HG03469 (cell line): ENCODE measurements around the gene HNRNPUL1.
"Not testable (repeated sequence)": the region's sequence is repeated elsewhere in the genome, so short reads cannot be mapped to it uniquely, and the experiment has no call there.

Experiments
- ATAC-seq: cut with Tn5 transposase; IDR thresholded peaks from one replicate; pipeline ENCODE4 v1.9.1; 2021; ENCODE audit warnings: mild to moderate bottlenecking, moderate library complexity, moderate number of reproducible peaks; ENCODE audit not compliant: unreplicated experiment

The HNRNPUL1 gene

GRCh38 chr19:41273076-41273475 lies 8.9 kb downstream of the HNRNPUL1 start:
- no peak for ATAC-seq

- no peak for ATAC-seq
Observed at GRCh38 chr19:41274802-41275201, 10.6 kb downstream of the HNRNPUL1 start.

- no peak for ATAC-seq
Observed at GRCh38 chr19:41276231-41276630, 12.1 kb downstream of the HNRNPUL1 start.

- ATAC-seq: no peak
Observed at GRCh38 chr19:41278478-41278877, 14.3 kb downstream of the HNRNPUL1 start.

GRCh38 chr19:41288673-41289530 lies 24.7 kb downstream of the HNRNPUL1 start:
- ATAC-seq: no peak

- not testable (repeated sequence) for ATAC-seq
Observed at GRCh38 chr19:41289814-41290213, 25.6 kb downstream of the HNRNPUL1 start.

- no peak for ATAC-seq
Observed at GRCh38 chr19:41294393-41294792, 30.2 kb downstream of the HNRNPUL1 start.

GRCh38 chr19:41295499-41295898 lies 31.3 kb downstream of the HNRNPUL1 start:
- no peak for ATAC-seq

GRCh38 chr19:41296433-41296871 lies 32.3 kb downstream of the HNRNPUL1 start:
- no peak for ATAC-seq

GRCh38 chr19:41297628-41298347 lies 33.6 kb downstream of the HNRNPUL1 start:
- ATAC-seq: peak; percentile 56

GRCh38 chr19:41298348-41298964 lies 34.3 kb downstream of the HNRNPUL1 start:
- ATAC-seq: no peak

GRCh38 chr19:41299046-41299754 lies 35.0 kb downstream of the HNRNPUL1 start:
- no peak for ATAC-seq

- ATAC-seq: no peak
Observed at GRCh38 chr19:41299755-41300089, 35.5 kb downstream of the HNRNPUL1 start.

GRCh38 chr19:41300555-41300954 lies 36.4 kb downstream of the HNRNPUL1 start:
- no peak for ATAC-seq

- no peak for ATAC-seq
Observed at GRCh38 chr19:41302624-41303351, 38.6 kb downstream of the HNRNPUL1 start.

- ATAC-seq: no peak
Observed at GRCh38 chr19:41303954-41304353, 39.8 kb downstream of the HNRNPUL1 start.

GRCh38 chr19:41304706-41305483 lies 40.7 kb downstream of the HNRNPUL1 start:
- no peak for ATAC-seq

GRCh38 chr19:41305927-41306793 lies 42.0 kb downstream of the HNRNPUL1 start:
- ATAC-seq: no peak
